Right lobe of liver (tissue), 4 donors: ENCODE data around the gene PPP1R8.

Source experiments
- POLR2A ChIP-seq: fragments of 450-650 bp; IDR thresholded peaks from one replicate; pipeline ENCODE4 v1.6.1; 2017; ENCODE audit warnings: antibody characterized with exemption, mild to moderate bottlenecking
- TF ChIP-seq, protein P1 (sequence below), 4 donors: fragments of 200-600 bp in 3 of 4; fragments of 450-650 bp in 1 of 4; IDR thresholded peaks; one replicate each; pipeline versions ENCODE4 v1.5.1 to v1.8.0; 2016 to 2022; ENCODE audit warnings: antibody characterized with exemption in 4 of 4, mild to moderate bottlenecking in 2 of 4
- donor health status: DM: no; HTN: no; CAD: no.
- donor health status: DM: no; HTN: no; CAD: no.
- donor health status: DM: no; HTN: yes; CAD: no.

DNA sequence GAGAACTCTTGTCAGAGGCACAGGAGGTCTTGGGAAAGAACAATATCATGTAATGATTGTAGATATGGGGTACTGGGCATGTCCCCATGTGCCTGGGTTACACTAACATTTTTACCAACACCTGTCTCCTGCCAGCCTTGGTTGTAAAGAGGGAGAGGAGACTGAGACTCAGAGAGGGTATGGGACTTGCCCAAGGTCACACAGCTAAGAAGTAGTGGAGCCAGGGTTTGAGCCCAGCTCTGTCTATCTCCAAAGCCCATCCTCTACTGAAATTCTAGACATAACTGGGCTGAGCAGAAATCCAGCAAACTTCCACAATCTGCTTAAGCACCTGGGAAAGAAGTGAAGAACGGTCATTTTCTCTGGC is 39.1 kb downstream of the PPP1R8 start:
- TF ChIP-seq, protein P1, sequence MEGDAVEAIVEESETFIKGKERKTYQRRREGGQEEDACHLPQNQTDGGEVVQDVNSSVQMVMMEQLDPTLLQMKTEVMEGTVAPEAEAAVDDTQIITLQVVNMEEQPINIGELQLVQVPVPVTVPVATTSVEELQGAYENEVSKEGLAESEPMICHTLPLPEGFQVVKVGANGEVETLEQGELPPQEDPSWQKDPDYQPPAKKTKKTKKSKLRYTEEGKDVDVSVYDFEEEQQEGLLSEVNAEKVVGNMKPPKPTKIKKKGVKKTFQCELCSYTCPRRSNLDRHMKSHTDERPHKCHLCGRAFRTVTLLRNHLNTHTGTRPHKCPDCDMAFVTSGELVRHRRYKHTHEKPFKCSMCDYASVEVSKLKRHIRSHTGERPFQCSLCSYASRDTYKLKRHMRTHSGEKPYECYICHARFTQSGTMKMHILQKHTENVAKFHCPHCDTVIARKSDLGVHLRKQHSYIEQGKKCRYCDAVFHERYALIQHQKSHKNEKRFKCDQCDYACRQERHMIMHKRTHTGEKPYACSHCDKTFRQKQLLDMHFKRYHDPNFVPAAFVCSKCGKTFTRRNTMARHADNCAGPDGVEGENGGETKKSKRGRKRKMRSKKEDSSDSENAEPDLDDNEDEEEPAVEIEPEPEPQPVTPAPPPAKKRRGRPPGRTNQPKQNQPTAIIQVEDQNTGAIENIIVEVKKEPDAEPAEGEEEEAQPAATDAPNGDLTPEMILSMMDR (IDR thresholded peaks at IDR 0.05): no peak
- no peak for TF ChIP-seq POLR2A
